ENCODE data around the gene CNTNAP2. TPM values are rescaled to one million over a fixed set of nuclear protein-coding genes. Genes with fewer than 3 reads are reported as not detected.

The CNTNAP2 gene
- total and polyA plus RNA-seq, 2 of the 4 experiments (the other 2 are of a cell fraction): not detected

DNA sequence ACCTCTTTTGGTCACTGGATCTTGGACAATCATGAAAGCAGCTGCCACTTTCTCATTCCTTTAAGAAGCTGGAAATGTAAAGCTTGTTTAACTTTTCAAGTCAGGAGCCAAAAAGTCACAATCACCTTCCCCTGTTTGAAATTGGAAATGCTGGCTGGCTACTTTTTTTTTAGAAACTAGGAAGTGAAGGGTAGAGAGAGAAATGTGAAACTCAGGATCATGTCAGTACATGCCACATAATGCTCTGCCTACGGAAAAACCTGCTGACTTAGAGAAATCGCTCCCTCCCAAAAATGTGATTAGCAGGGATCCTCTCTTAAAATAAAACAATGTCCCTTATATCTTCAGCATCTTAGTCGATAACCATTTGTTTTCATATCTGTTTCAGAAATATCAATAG, 2285.6 kb downstream of the CNTNAP2 start:
- dilution Hi-C loops (cut with HindIII; ENCODE audit: low sequenced_read_pairs, unreplicated experiment) (no loop called here), in situ Hi-C loops (cut with MboI; ENCODE audit: low sequenced_read_pairs) (no loop called here), intact Hi-C loops (cut with micrococcal nuclease) (no loop called here)
- H3K27me3 ChIP-seq (ENCODE audit: control insufficient read depth, insufficient read depth, low read length): no peaks in the 10 kb centered on the region
- H4K8ac ChIP-seq (ENCODE audit: low read depth in 2 of 2, low read length in 2 of 2): no peak overlapping the region
- no peaks in the 10 kb centered on the region for H4K20me1 ChIP-seq (ENCODE audit: insufficient read depth, low read length)
- H3K9ac ChIP-seq (ENCODE audit: low read depth, low read length): no peak overlapping the region
- H2AFZ ChIP-seq (replicated peaks; ENCODE audit: low read length, poor library complexity): no peak overlapping the region
- no peak overlapping the region for H3K4me3 ChIP-seq (ENCODE audit: insufficient read depth, low read depth, low read length)
- H3K79me1 ChIP-seq (ENCODE audit: low read depth in 1 of 2, low read length in 2 of 2): no peaks in the 10 kb centered on the region
- H3K4ac ChIP-seq (ENCODE audit: low read depth, low read length): no peak overlapping the region
- TF ChIP-seq FOS (IDR thresholded peaks at IDR 0.05; ENCODE audit: low read depth, low read length): no peak
- TF ChIP-seq BHLHE40 (IDR thresholded peaks at IDR 0.05; ENCODE audit: low read depth, low read length): no peak
- TF ChIP-seq MAZ (IDR thresholded peaks at IDR 0.05; ENCODE audit: borderline replicate concordance, low read depth, low read length): no peak
- TF ChIP-seq POLR2A (IDR thresholded peaks at IDR 0.05; ENCODE audit: low read depth, low read length): no peak
- TF ChIP-seq RFX5 (IDR thresholded peaks at IDR 0.05; ENCODE audit: low read depth, low read length): no peak
- no peak for TF ChIP-seq MAFK (IDR thresholded peaks at IDR 0.05; ENCODE audit: low read depth, low read length)
- no peak for TF ChIP-seq ELK1 (IDR thresholded peaks at IDR 0.05; ENCODE audit: borderline replicate concordance, low read depth, low read length)
- TF ChIP-seq NFE2L2 (IDR thresholded peaks at IDR 0.05; ENCODE audit: low read depth, low read length): no peak
- TF ChIP-seq MXI1 (IDR thresholded peaks at IDR 0.05; ENCODE audit: borderline replicate concordance, low read depth, low read length): no peak
- no peak for TF ChIP-seq SMC3 (IDR thresholded peaks at IDR 0.05; ENCODE audit: low read depth, low read length)
- TF ChIP-seq, protein P1, sequence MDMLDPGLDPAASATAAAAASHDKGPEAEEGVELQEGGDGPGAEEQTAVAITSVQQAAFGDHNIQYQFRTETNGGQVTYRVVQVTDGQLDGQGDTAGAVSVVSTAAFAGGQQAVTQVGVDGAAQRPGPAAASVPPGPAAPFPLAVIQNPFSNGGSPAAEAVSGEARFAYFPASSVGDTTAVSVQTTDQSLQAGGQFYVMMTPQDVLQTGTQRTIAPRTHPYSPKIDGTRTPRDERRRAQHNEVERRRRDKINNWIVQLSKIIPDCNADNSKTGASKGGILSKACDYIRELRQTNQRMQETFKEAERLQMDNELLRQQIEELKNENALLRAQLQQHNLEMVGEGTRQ (IDR thresholded peaks at IDR 0.05; ENCODE audit: low read depth, low read length): no peak
- no peak for TF ChIP-seq CEBPB (IDR thresholded peaks at IDR 0.05; ENCODE audit: low read depth, low read length)
- TF ChIP-seq RAD21 (IDR thresholded peaks at IDR 0.05; ENCODE audit: low read length): no peak
- TF ChIP-seq CHD1 (IDR thresholded peaks at IDR 0.05; ENCODE audit: low read depth, low read length): no peak
- TF ChIP-seq RCOR1 (IDR thresholded peaks at IDR 0.05; ENCODE audit: insufficient replicate concordance, low read length): no peak
- TF ChIP-seq CTCF (conservative IDR thresholded peaks at IDR 0.05; ENCODE audit: low read depth, low read length): no peak
- no peak overlapping the region for H4K91ac ChIP-seq (ENCODE audit: insufficient read depth, low read depth, low read length)
- ChIA-PET CTCF (no interaction called here), POLR2A (ENCODE audit: unreplicated experiment) (no interaction called here)
- H4K5ac ChIP-seq (ENCODE audit: low read depth, low read length): no peak overlapping the region
- no CpG with 5 or more reads among the region's 3 CpGs for WGBS, 2 experiments (ENCODE audit: extremely low coverage in 2 of 2, insufficient read length in 1 of 2)
- no peak overlapping the region for H2BK120ac ChIP-seq (ENCODE audit: low read depth, low read length)
- H2AK5ac ChIP-seq (ENCODE audit: low read depth, low read length): no peak overlapping the region
- no peak overlapping the region for H3K4me2 ChIP-seq (ENCODE audit: low read depth, low read length)
- H2AK9ac ChIP-seq (replicated peaks; ENCODE audit: low read depth, low read length, poor library complexity): no peak overlapping the region
- H3K36me3 ChIP-seq (ENCODE audit: control insufficient read depth, insufficient read depth, low read length): no peaks in the 10 kb centered on the region
- H3K9me1 ChIP-seq (ENCODE audit: insufficient read depth, low read length): no peaks in the 10 kb centered on the region
- no peak overlapping the region for H3K18ac ChIP-seq (ENCODE audit: low read depth, low read length)
- no peak overlapping the region for H2BK15ac ChIP-seq (ENCODE audit: low read depth, low read length)
- ATAC-seq (ENCODE audit: low read depth) (no peak), DNase-seq (no peak)
- H3K27ac ChIP-seq (ENCODE audit: insufficient read depth, low read length): no peak overlapping the region
- H2BK5ac ChIP-seq (ENCODE audit: low read depth, low read length, poor library complexity, severe bottlenecking): no peak overlapping the region
- peaks cover 7% of the 10 kb centered on the region; the same call in 1 of the 2 replicates for H3K9me3 ChIP-seq (ENCODE audit: control insufficient read depth, insufficient read depth, low read length)
- no peak overlapping the region for H3K56ac ChIP-seq (ENCODE audit: extremely low read depth, insufficient read depth, low read length)
- BruUV-seq (replicated peaks): no TSS peak
- H3K14ac ChIP-seq (replicated peaks; ENCODE audit: low read depth, low read length): no peak overlapping the region
- no peaks in the 10 kb centered on the region for H3K4me1 ChIP-seq (ENCODE audit: control insufficient read depth, insufficient read depth, low read length)
- no peak overlapping the region for H3K23ac ChIP-seq (ENCODE audit: low read depth, low read length)
- no peak overlapping the region for H2BK20ac ChIP-seq (ENCODE audit: low read depth, low read length)
